ENCODE data around the gene MORF4L2.

MORF4L2 gene

DNA sequence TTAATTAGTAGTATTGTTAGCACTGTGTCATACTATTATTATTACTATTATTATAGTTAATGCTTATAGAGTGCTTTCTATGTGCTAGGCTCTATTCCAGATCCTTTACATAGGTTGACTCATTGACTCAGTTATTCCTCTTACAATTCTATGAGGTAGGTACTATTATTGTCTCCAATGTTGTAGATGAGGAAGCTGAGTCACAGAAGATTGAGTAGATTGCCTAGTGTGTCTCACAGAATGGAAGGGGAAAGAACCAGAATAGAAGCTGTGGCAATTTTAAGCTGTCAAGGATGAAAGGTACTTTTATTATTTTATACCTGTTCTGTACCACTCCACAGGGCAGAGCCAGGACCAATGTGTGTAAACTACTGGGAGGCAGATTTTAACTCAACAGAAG lies 59.6 kb downstream of the MORF4L2 start:
- H3K4me3 Mint-ChIP-seq, result no peak overlapping the region
- no peaks in the 10 kb centered on the region for H3K36me3 Mint-ChIP-seq
- H3K4me1 Mint-ChIP-seq, result peaks cover 24% of the 10 kb centered on the region
- no peak overlapping the region for H3K27ac Mint-ChIP-seq
- H3K27me3 Mint-ChIP-seq, result no peaks in the 10 kb centered on the region
- H3K9me3 Mint-ChIP-seq, result no peaks in the 10 kb centered on the region
